ENCODE measurements around the gene DNAJC28. TPM values are rescaled to one million over a fixed set of nuclear protein-coding genes. Genes with fewer than 3 reads are reported as not detected.
A peak's percentile ranks its signal among the peaks of the same experiment; 100 is the strongest.

Gene DNAJC28
- total and polyA plus RNA-seq, 9 of the 15 experiments (the other 6 are each of a cell fraction or from before 2014, with no cell fraction given), result 0.68 to 2.5 (median 1.1) TPM

DNA sequence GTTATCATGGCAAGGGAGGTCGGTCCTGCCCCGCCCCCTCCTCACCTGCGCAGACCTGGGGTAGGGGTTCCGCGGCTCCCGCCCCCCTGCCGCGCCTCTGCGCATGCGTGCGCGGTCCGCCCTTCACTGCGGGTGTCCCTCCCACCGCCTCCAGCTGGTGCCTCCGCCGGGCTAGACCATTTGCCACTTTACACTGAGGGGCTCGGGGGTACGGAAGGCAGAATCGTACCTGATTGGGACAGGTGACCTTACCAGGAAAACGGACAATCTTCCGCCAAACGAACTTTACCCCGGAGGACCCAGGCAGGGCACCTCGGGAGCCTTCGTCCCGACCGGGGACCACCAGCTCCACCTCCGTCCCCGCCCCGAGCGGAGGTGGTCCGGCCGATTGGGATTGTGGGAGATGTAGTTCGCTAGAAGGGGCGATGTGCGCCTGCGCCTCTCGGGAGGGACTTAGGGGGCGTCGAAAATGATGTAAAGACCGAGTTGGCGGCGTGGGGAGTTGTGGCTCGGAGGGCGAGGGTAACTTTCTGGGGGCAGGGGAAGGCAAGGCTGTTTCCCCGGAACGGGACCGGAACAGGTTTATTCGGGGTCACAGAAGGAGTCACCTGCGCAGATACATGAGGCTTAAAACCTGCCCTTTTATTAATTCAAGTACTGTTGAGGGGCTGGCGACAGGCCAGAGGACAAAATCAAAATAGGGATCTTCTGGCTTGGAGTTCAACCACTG, at the start of gene DNAJC28 (continued):
- TF ChIP-seq CBX8 (IDR thresholded peaks at IDR 0.05; ENCODE audit: borderline replicate concordance, extremely low read depth, low read depth, low read length, poor library complexity, severe bottlenecking) (no peak), ZNF217 (CRISPR knock-in tag; IDR thresholded peaks at IDR 0.05) (no peak), NELFE (IDR thresholded peaks at IDR 0.05; ENCODE audit: insufficient read depth, insufficient read length) (no peak), ZFP30 (CRISPR knock-in tag; IDR thresholded peaks at IDR 0.05; ENCODE audit: borderline replicate concordance) (no peak), CBFB (CRISPR knock-in tag; IDR thresholded peaks at IDR 0.05) (no peak), PPARD (CRISPR knock-in tag; IDR thresholded peaks at IDR 0.05) (no peak), ELK3 (CRISPR knock-in tag; IDR thresholded peaks at IDR 0.05) (no peak), ZNF77 (CRISPR knock-in tag; IDR thresholded peaks at IDR 0.05) (no peak), HNRNPK (IDR thresholded peaks at IDR 0.05; ENCODE audit: low read depth, low read length, poor library complexity, severe bottlenecking) (no peak), ZZZ3 (IDR thresholded peaks at IDR 0.05) (no peak), PHB (CRISPR knock-in tag; IDR thresholded peaks at IDR 0.05) (no peak), FOXK1 (CRISPR knock-in tag; IDR thresholded peaks at IDR 0.05; ENCODE audit: borderline replicate concordance) (no peak), ERF (CRISPR knock-in tag; IDR thresholded peaks at IDR 0.05) (no peak), ZBTB26 (CRISPR knock-in tag; IDR thresholded peaks at IDR 0.05) (no peak), SMARCE1 (IDR thresholded peaks at IDR 0.05) (0 out of 2 replicates have a peak, but pooled peaks have one; percentile 59), U2AF2 (optimal IDR thresholded peaks at IDR 0.05; ENCODE audit: low read depth, low read length) (no peak), EHMT2 (IDR thresholded peaks at IDR 0.05) (no peak), CC2D1A (IDR thresholded peaks at IDR 0.05) (0 out of 2 replicates have a peak, but pooled peaks have one; percentile 11), ZNF764 (CRISPR knock-in tag; IDR thresholded peaks at IDR 0.05; ENCODE audit: low read depth) (no peak), FOXM1 (IDR thresholded peaks at IDR 0.05; ENCODE audit: low read depth) (peak; percentile 50; the same call in 1 of the 2 replicates), FOXM1 (CRISPR knock-in tag; IDR thresholded peaks at IDR 0.05; ENCODE audit: low read depth) (no peak)
- TF ChIP-seq, protein P1, sequence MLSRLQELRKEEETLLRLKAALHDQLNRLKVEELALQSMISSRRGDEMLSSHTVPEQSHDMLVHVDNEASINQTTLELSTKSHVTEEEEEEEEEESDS (CRISPR knock-in tag; IDR thresholded peaks at IDR 0.05), result no peak
- TF ChIP-seq, protein P2, sequence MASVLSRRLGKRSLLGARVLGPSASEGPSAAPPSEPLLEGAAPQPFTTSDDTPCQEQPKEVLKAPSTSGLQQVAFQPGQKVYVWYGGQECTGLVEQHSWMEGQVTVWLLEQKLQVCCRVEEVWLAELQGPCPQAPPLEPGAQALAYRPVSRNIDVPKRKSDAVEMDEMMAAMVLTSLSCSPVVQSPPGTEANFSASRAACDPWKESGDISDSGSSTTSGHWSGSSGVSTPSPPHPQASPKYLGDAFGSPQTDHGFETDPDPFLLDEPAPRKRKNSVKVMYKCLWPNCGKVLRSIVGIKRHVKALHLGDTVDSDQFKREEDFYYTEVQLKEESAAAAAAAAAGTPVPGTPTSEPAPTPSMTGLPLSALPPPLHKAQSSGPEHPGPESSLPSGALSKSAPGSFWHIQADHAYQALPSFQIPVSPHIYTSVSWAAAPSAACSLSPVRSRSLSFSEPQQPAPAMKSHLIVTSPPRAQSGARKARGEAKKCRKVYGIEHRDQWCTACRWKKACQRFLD (CRISPR knock-in tag; IDR thresholded peaks at IDR 0.05), result no peak
- TF ChIP-seq, protein P3, sequence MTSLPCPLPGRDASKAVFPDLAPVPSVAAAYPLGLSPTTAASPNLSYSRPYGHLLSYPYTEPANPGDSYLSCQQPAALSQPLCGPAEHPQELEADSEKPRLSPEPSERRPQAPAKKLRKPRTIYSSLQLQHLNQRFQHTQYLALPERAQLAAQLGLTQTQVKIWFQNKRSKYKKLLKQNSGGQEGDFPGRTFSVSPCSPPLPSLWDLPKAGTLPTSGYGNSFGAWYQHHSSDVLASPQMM (CRISPR knock-in tag; IDR thresholded peaks at IDR 0.05), result no peak

Measured in K562 (cell line).